Stomach smooth muscle (tissue), 2 donors: Measurements from ENCODE around the gene GRM8.

Experiments used
- H3K27ac ChIP-seq: one replicate; pipeline ENCODE4 v1.7.0; 2013; ENCODE audit warnings: mild to moderate bottlenecking, low read length, inconsistent platforms
- H3K27me3 ChIP-seq, 2 donors: one replicate each; pipeline ENCODE4 v1.7.0; 2013; ENCODE audit warnings: low read length in 2 of 2; ENCODE audit not compliant: insufficient read depth in 2 of 2, control insufficient read depth in 1 of 2
- H3K36me3 ChIP-seq, 2 donors: one replicate each; pipeline ENCODE4 v1.7.0; 2013; ENCODE audit warnings: low read length in 2 of 2; ENCODE audit not compliant: control insufficient read depth in 2 of 2, insufficient read depth in 2 of 2
- H3K4me1 ChIP-seq: one replicate; pipeline ENCODE4 v1.7.0; 2013; ENCODE audit warnings: low read length; ENCODE audit not compliant: control insufficient read depth, insufficient read depth
- H3K4me3 ChIP-seq, 2 donors: one replicate each; pipeline ENCODE4 v1.7.0; 2013; ENCODE audit warnings: low read length in 2 of 2
- H3K9ac ChIP-seq, 2 donors: one replicate each; pipeline ENCODE4 v1.7.0; 2013; ENCODE audit warnings: low read length in 2 of 2, mild to moderate bottlenecking in 1 of 2
- H3K9me3 ChIP-seq, 2 donors: one replicate each; pipeline ENCODE4 v1.7.0; 2013; ENCODE audit warnings: low read length in 2 of 2; ENCODE audit not compliant: control insufficient read depth in 2 of 2
- donor health status: healthy.
- donor health status: Pancreatic carcinoma.

Gene GRM8

GRCh38 chr7:126570845-126571244, 681.9 kb downstream of the GRM8 start:
- Histone ChIP-seq H3K9me3 (no peaks in the 10 kb centered on the region), H3K4me1 (no peaks in the 10 kb centered on the region), H3K27ac (no peak overlapping the region), H3K27me3 (no peaks in the 10 kb centered on the region), H3K36me3 (no peaks in the 10 kb centered on the region), H3K4me3 (no peak overlapping the region), H3K9ac (no peak overlapping the region)

GRCh38 chr7:126569402-126569801, 683.3 kb downstream of the GRM8 start:
- Histone ChIP-seq H3K9me3 (no peaks in the 10 kb centered on the region), H3K27ac (no peak overlapping the region), H3K27me3 (no peaks in the 10 kb centered on the region), H3K4me3 (no peak overlapping the region), H3K9ac (no peak overlapping the region), H3K36me3 (no peaks in the 10 kb centered on the region), H3K4me1 (no peaks in the 10 kb centered on the region)

GRCh38 chr7:126557271-126557670, 695.5 kb downstream of the GRM8 start:
- Histone ChIP-seq H3K27ac (no peak overlapping the region), H3K27me3 (no peaks in the 10 kb centered on the region), H3K36me3 (no peaks in the 10 kb centered on the region), H3K4me3 (no peak overlapping the region), H3K4me1 (no peaks in the 10 kb centered on the region), H3K9ac (no peak overlapping the region), H3K9me3 (no peaks in the 10 kb centered on the region)

DNA sequence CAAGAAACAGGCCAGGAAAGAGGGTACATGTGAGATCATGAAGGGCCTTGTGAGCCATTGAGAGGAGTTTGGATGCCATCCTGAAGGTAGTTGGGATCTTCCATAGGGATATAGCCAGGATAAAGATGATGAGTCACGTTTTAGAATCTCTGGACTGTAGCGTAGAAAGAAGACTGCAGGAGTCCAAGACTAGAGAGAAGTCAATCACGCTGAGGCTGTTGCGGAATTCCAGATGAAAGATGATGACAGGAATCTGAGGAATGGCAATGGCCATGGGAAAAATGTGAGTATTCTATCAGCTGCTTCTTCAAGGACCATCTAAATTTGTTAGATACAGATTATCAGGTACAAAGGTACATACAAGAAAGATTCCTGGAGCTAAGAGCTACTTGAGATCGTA, 711.3 kb downstream of the GRM8 start:
- no peaks in the 10 kb centered on the region for H3K4me1 ChIP-seq
- H3K36me3 ChIP-seq = no peaks in the 10 kb centered on the region
- H3K9ac ChIP-seq = no peak overlapping the region
- no peaks in the 10 kb centered on the region for H3K9me3 ChIP-seq
- no peak overlapping the region for H3K27ac ChIP-seq
- H3K27me3 ChIP-seq = no peaks in the 10 kb centered on the region
- no peak overlapping the region for H3K4me3 ChIP-seq

DNA sequence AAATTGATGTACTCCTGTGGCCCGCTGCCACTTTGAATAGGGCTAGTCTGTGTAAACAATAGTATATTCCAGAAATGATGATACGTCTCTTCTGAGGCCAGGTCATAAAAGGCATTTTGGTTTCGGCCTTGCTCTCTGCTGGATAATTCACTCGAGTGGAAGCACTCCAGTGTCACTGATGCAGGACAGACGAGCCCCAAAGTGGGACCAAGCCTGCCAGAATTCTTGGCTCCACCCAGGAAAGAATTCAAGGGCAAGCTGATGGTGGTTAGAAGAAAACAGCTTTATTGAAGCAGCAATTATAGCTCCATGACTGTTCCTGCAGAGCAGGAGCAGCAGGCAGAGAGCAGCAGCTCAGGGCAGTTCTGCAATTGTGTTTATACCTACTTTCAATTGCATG, 717.6 kb downstream of the GRM8 start:
- no peaks in the 10 kb centered on the region for H3K36me3 ChIP-seq
- no peak overlapping the region for H3K9ac ChIP-seq
- no peak overlapping the region for H3K4me3 ChIP-seq
- peaks cover 0 to 2% of the 10 kb centered on the region in 2 donors for H3K9me3 ChIP-seq
- H3K27ac ChIP-seq = no peak overlapping the region
- H3K4me1 ChIP-seq = no peaks in the 10 kb centered on the region
- no peaks in the 10 kb centered on the region for H3K27me3 ChIP-seq

DNA sequence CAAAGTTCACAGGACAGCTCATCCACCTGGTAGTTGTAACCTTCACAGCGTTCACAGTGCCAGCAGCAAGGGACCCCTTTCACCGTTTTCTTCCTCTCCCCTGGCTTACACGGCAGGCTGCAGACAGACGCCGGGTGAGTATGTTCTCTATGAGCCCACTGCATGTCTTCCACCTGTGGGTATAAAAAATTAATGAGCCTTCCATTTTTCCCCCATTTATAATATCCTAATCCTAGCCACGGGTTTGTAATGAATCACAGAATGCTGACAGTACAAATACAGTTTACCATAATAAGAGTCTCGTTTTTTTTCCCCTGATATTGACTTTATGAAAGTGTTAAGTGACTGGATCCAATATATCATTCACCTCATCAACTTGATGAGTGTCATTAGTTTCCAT, 719.0 kb downstream of the GRM8 start:
- H3K27me3 ChIP-seq = no peaks in the 10 kb centered on the region
- no peak overlapping the region for H3K27ac ChIP-seq
- H3K9me3 ChIP-seq = peaks cover 0 to 2% of the 10 kb centered on the region in 2 donors
- H3K36me3 ChIP-seq = no peaks in the 10 kb centered on the region
- no peak overlapping the region for H3K9ac ChIP-seq
- H3K4me1 ChIP-seq = no peaks in the 10 kb centered on the region
- no peak overlapping the region for H3K4me3 ChIP-seq

- H3K27ac ChIP-seq = no peak overlapping the region
- no peaks in the 10 kb centered on the region for H3K36me3 ChIP-seq
- no peaks in the 10 kb centered on the region for H3K4me1 ChIP-seq
- H3K9me3 ChIP-seq = peaks cover 0 to 2% of the 10 kb centered on the region in 2 donors
- H3K9ac ChIP-seq = no peak overlapping the region
- H3K27me3 ChIP-seq = no peaks in the 10 kb centered on the region
- no peak overlapping the region for H3K4me3 ChIP-seq
Observed at GRCh38 chr7:126529833-126530232, 722.9 kb downstream of the GRM8 start.

GRCh38 chr7:126529254-126529653, 723.5 kb downstream of the GRM8 start:
- Histone ChIP-seq H3K27ac (no peak overlapping the region), H3K9ac (no peak overlapping the region), H3K36me3 (no peaks in the 10 kb centered on the region), H3K4me1 (no peaks in the 10 kb centered on the region), H3K4me3 (no peak overlapping the region), H3K9me3 (peaks cover 0 to 2% of the 10 kb centered on the region in 2 donors), H3K27me3 (no peaks in the 10 kb centered on the region)

GRCh38 chr7:126525906-126526305, 726.8 kb downstream of the GRM8 start:
- H3K4me1 ChIP-seq = no peaks in the 10 kb centered on the region
- H3K9ac ChIP-seq = no peak overlapping the region
- no peak overlapping the region for H3K4me3 ChIP-seq
- H3K36me3 ChIP-seq = no peaks in the 10 kb centered on the region
- no peaks in the 10 kb centered on the region for H3K9me3 ChIP-seq
- no peak overlapping the region for H3K27ac ChIP-seq
- no peaks in the 10 kb centered on the region for H3K27me3 ChIP-seq

DNA sequence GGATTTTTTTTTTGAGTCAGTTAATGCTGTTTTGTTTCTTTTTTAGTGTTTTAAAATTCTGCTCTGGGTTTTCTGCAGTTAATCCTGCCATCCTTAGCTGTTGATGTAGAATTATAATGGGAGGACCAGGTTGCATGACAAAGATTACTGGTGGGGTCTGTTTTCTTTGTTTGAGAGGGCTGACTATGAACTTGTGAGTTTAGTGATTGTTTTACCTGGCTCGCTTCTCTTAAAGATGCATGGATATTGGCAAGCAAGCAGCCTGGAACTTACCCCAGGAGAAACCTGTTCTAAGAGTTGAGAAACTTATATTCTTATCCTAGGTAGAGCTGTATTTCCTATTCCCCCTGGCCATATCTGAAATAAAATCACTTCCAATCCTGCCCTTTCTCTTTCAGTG, 727.8 kb downstream of the GRM8 start:
- Histone ChIP-seq H3K9me3 (no peaks in the 10 kb centered on the region), H3K4me3 (no peak overlapping the region), H3K27me3 (no peaks in the 10 kb centered on the region), H3K36me3 (no peaks in the 10 kb centered on the region), H3K4me1 (no peaks in the 10 kb centered on the region), H3K27ac (no peak overlapping the region), H3K9ac (no peak overlapping the region)

DNA sequence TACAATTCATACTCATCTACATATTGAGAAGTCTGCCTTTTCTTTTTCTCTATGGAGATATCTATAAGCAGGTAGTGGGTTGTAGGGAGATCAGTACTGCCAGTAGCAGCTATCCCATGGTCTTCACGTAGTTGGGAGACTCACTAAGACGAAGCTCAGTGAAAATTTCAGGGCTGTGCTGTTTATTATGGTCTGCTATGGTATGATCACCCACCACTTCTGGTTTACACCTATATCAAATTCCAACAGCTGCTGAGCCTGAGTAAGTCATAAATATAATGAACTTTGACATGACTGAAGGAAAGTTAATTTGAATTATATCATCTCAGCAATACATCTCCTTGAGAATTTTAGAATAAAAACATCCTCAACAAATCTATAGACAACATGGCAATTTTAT, 741.7 kb downstream of the GRM8 start:
- Histone ChIP-seq H3K27me3 (no peaks in the 10 kb centered on the region), H3K36me3 (no peaks in the 10 kb centered on the region), H3K9ac (no peak overlapping the region), H3K4me1 (no peaks in the 10 kb centered on the region), H3K9me3 (no peaks in the 10 kb centered on the region), H3K4me3 (no peak overlapping the region), H3K27ac (no peak overlapping the region)

DNA sequence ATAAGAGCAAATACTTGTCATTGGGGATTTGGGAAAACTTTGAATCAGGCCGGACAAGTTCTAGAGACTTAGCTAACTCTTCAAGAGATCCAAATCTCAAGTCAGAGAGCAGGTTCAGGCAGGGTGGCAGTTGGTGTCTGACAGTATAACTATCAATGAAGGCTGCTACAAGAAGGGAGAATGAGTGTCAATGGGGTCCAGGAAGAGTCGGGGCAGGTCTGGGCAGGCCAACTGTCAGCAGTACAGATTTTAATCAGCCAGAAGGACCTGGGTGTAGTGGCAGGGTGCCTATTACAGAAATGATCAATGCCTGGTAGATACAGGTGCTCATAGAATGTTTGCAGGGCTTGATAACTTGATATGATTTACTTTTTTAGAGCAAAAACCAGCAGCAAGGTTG, 751.1 kb downstream of the GRM8 start:
- Histone ChIP-seq H3K9ac (no peak overlapping the region), H3K27me3 (no peaks in the 10 kb centered on the region), H3K27ac (no peak overlapping the region), H3K36me3 (no peaks in the 10 kb centered on the region), H3K4me3 (no peak overlapping the region), H3K4me1 (no peaks in the 10 kb centered on the region), H3K9me3 (no peaks in the 10 kb centered on the region)
